ENCODE results near the gene ZNF444. TPM values are rescaled to one million over a fixed set of nuclear protein-coding genes. Genes with fewer than 3 reads are reported as not detected.
"Not testable (repeated sequence)": the region's sequence is repeated elsewhere in the genome, so short reads cannot be mapped to it uniquely, and the experiment has no call there.

Gene ZNF444
- total RNA-seq, 1 experiment from 2014 or later, result 23.8 TPM

- peak; percentile 52 for DNase-seq
- Histone ChIP-seq H3K27me3 (no peaks in the 10 kb centered on the region), H3K36me3 (no peaks in the 10 kb centered on the region), H3K4me3 (no peak overlapping the region), H3K9me3 (no peaks in the 10 kb centered on the region)
These were observed 7.0 kb upstream of the ZNF444 start for GRCh38 chr19:56133858-56134653.

- no peak for DNase-seq
- Histone ChIP-seq H3K36me3 (no peaks in the 10 kb centered on the region), H3K9me3 (no peaks in the 10 kb centered on the region), H3K4me3 (no peak overlapping the region), H3K27me3 (no peaks in the 10 kb centered on the region)
These were observed 6.5 kb upstream of the ZNF444 start for GRCh38 chr19:56134654-56134921.

GRCh38 chr19:56136362-56136761 lies 4.7 kb upstream of the ZNF444 start:
- Histone ChIP-seq H3K4me3 (no peak overlapping the region), H3K27me3 (no peaks in the 10 kb centered on the region), H3K9me3 (no peaks in the 10 kb centered on the region), H3K36me3 (no peaks in the 10 kb centered on the region)
- no peak for DNase-seq

GRCh38 chr19:56137405-56137804 lies 3.7 kb upstream of the ZNF444 start:
- H3K36me3 ChIP-seq, result no peaks in the 10 kb centered on the region
- no peaks in the 10 kb centered on the region for H3K27me3 ChIP-seq
- DNase-seq, result no peak
- no peak overlapping the region for H3K4me3 ChIP-seq
- no peaks in the 10 kb centered on the region for H3K9me3 ChIP-seq

- DNase-seq, result no peak
- Histone ChIP-seq H3K36me3 (no peaks in the 10 kb centered on the region; the same call in 1 of the 2 replicates), H3K9me3 (no peaks in the 10 kb centered on the region), H3K27me3 (no peaks in the 10 kb centered on the region), H3K4me3 (no peak overlapping the region)
These were observed 3.0 kb upstream of the ZNF444 start for GRCh38 chr19:56138069-56138468.

- DNase-seq, result no peak
- Histone ChIP-seq H3K36me3 (no peaks in the 10 kb centered on the region; the same call in 1 of the 2 replicates), H3K27me3 (no peaks in the 10 kb centered on the region), H3K9me3 (no peaks in the 10 kb centered on the region), H3K4me3 (peak overlapping the region; percentile 61)
These were observed 1.1 kb upstream of the ZNF444 start for GRCh38 chr19:56139847-56140582.

GRCh38 chr19:56141417-56141993 lies 418 bp downstream of the ZNF444 start:
- no peak for DNase-seq
- Histone ChIP-seq H3K36me3 (no peaks in the 10 kb centered on the region; the same call in 1 of the 2 replicates), H3K27me3 (no peaks in the 10 kb centered on the region), H3K9me3 (no peaks in the 10 kb centered on the region), H3K4me3 (peak overlapping the region; percentile 61)

- peak overlapping the region; percentile 46 for H3K4me3 ChIP-seq
- no peaks in the 10 kb centered on the region for H3K27me3 ChIP-seq
- H3K36me3 ChIP-seq, result no peaks in the 10 kb centered on the region; the same call in 1 of the 2 replicates
- no peaks in the 10 kb centered on the region for H3K9me3 ChIP-seq
- DNase-seq, result no peak
These were observed 1.1 kb downstream of the ZNF444 start for GRCh38 chr19:56142087-56142787.

GRCh38 chr19:56142897-56143434 lies 1.9 kb downstream of the ZNF444 start:
- no peak overlapping the region for H3K4me3 ChIP-seq
- no peak for DNase-seq
- H3K27me3 ChIP-seq, result no peaks in the 10 kb centered on the region
- peaks cover 3% of the 10 kb centered on the region; the same call in 1 of the 2 replicates for H3K36me3 ChIP-seq
- no peaks in the 10 kb centered on the region for H3K9me3 ChIP-seq

- H3K9me3 ChIP-seq, result no peaks in the 10 kb centered on the region
- no peak overlapping the region for H3K4me3 ChIP-seq
- peaks cover 3% of the 10 kb centered on the region; the same call in 1 of the 2 replicates for H3K36me3 ChIP-seq
- no peak for DNase-seq
- no peaks in the 10 kb centered on the region for H3K27me3 ChIP-seq
These were observed 3.3 kb downstream of the ZNF444 start for GRCh38 chr19:56144376-56144775.

GRCh38 chr19:56144831-56145230 lies 3.7 kb downstream of the ZNF444 start:
- DNase-seq, result no peak

GRCh38 chr19:56145698-56146097 lies 4.6 kb downstream of the ZNF444 start:
- H3K36me3 ChIP-seq, result peaks cover 3% of the 10 kb centered on the region
- H3K9me3 ChIP-seq, result no peaks in the 10 kb centered on the region
- H3K27me3 ChIP-seq, result no peaks in the 10 kb centered on the region
- H3K4me3 ChIP-seq, result no peak overlapping the region
- no peak for DNase-seq

More at GRCh38 chr19:56144831-56145230, 3.7 kb downstream of the ZNF444 start:
- no peaks in the 10 kb centered on the region for H3K9me3 ChIP-seq
- no peak overlapping the region for H3K4me3 ChIP-seq
- H3K27me3 ChIP-seq, result no peaks in the 10 kb centered on the region
- H3K36me3 ChIP-seq, result peaks cover 3% of the 10 kb centered on the region

- H3K36me3 ChIP-seq, result peaks cover 3% of the 10 kb centered on the region
- H3K27me3 ChIP-seq, result no peaks in the 10 kb centered on the region
- no peak for DNase-seq
- no peak overlapping the region for H3K4me3 ChIP-seq
- H3K9me3 ChIP-seq, result no peaks in the 10 kb centered on the region
These were observed 5.8 kb downstream of the ZNF444 start for GRCh38 chr19:56146904-56147303.

GRCh38 chr19:56147307-56147706 lies 6.2 kb downstream of the ZNF444 start:
- Histone ChIP-seq H3K36me3 (peaks cover 3% of the 10 kb centered on the region), H3K27me3 (no peaks in the 10 kb centered on the region), H3K4me3 (no peak overlapping the region), H3K9me3 (no peaks in the 10 kb centered on the region)
- DNase-seq, result no peak

GRCh38 chr19:56148096-56148495 lies 7.0 kb downstream of the ZNF444 start:
- H3K27me3 ChIP-seq, result no peaks in the 10 kb centered on the region
- H3K4me3 ChIP-seq, result no peak overlapping the region
- DNase-seq, result no peak
- H3K36me3 ChIP-seq, result peaks cover 6% of the 10 kb centered on the region
- H3K9me3 ChIP-seq, result no peaks in the 10 kb centered on the region

GRCh38 chr19:56148955-56149655 lies 8.0 kb downstream of the ZNF444 start:
- H3K36me3 ChIP-seq, H3K4me3 ChIP-seq, DNase-seq, H3K9me3 ChIP-seq, H3K27me3 ChIP-seq: not testable (repeated sequence)
